IPS-18c (cell line): ENCODE data around the gene GTF2B.
"Not testable (repeated sequence)": the region's sequence is repeated elsewhere in the genome, so short reads cannot be mapped to it uniquely, and the experiment has no call there.

Experiments
- H3K4me3 ChIP-seq: 2 replicates; pipeline ENCODE4 v1.7.0; 2013; ENCODE audit warnings: low read depth, mild to moderate bottlenecking, low read length, moderate library complexity; ENCODE audit not compliant: insufficient read depth
- H3K9me3 ChIP-seq: one replicate; pipeline ENCODE4 v1.6.1; 2013; ENCODE audit warnings: mild to moderate bottlenecking, low read length, moderate library complexity; ENCODE audit not compliant: control insufficient read depth, insufficient read depth

Gene GTF2B

DNA sequence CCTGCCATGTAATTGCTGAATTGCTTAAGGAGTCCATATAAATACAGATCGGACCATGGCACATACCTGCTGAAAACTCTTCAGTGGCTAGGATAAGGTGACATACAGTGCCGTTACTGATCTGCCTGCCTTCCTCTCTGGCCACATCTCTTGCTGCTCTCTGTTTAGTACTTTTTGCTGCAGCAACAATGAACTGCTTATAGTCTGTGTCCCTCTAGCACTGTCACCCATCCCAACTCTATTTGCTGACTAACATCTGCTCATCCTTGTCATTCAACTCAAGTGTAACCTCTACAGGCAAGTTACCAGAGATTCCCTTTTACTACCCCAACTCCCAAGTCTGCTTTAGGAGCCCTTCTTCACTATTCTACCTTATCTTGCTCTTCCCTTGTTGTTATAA is 65.6 kb downstream of the GTF2B start:
- Histone ChIP-seq H3K4me3 (no peak overlapping the region), H3K9me3 (no peaks in the 10 kb centered on the region)

DNA sequence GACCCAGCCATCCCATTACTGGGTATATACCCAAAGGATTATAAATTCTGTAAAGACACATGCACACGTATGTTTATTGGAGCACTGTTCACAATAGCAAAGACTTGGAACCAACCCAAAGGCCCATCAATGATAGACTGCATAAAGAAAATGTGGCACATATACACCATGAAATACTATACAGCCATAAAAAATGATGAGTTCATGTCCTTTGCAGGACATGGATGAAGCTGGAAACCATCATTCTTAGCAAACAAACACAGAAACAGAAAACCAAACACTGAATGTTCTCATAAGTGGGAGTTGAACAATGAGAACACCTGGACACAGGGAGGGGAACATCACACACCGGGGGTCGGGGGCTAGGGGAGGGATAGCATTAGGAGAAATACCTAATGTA is 71.7 kb downstream of the GTF2B start:
- not testable (repeated sequence) for H3K4me3 ChIP-seq, H3K9me3 ChIP-seq

DNA sequence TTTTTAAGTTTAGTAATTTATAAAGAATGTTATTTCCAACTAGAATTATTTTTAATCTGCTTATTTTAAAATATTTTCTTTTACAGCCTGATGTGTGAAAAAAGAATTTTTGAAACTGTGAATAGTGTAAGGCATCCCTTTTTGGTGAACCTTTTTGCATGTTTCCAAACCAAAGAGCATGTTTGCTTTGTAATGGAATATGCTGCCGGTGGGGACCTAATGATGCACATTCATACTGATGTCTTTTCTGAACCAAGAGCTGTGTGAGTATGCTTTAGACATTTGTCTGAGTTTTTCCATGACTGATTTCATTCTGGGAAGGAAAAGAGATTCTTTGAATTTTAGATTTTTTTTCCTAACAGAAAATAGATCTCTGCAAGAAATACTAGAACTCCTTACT is 77.9 kb downstream of the GTF2B start:
- no peak overlapping the region for H3K4me3 ChIP-seq
- no peaks in the 10 kb centered on the region for H3K9me3 ChIP-seq

DNA sequence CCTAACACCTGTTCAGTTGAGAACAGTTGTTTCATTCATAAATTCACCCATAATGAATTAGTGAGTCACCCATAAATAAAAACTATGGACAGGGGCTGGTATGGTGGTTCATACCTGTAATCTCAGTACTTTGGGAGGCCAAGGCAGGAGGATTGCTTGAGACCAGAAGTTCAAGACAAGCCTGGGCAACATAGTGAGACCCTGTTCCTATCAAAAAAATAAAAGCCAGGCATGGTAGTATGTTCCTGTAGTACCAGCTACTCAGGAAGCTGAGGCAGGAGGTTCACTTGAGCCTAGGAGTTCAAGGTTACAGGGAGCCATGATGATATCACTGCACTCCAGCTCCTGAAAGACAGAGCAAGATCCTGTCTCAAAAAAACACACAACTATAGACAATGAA is 79.0 kb downstream of the GTF2B start:
- Histone ChIP-seq H3K9me3 (no peaks in the 10 kb centered on the region), H3K4me3 (no peak overlapping the region)

DNA sequence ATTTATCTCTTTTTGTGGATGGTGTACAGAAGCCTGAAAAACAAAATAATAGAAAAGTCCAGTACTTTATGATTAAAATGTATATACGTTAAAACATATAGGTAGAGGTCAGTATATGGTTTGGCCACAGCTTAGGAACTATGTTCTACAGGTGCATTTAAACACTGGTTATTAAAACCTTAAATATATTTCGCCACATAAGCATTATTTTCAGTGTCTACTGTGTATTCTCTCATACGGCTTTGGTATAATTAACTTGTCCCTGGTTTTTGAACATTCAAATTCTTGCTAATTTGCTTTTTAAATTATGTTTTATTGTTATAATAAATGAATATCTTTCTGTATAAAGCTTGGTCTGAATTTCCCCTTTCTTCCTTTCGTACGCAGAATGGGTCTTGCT is 87.9 kb downstream of the GTF2B start:
- Histone ChIP-seq H3K9me3 (no peaks in the 10 kb centered on the region), H3K4me3 (no peak overlapping the region)

DNA sequence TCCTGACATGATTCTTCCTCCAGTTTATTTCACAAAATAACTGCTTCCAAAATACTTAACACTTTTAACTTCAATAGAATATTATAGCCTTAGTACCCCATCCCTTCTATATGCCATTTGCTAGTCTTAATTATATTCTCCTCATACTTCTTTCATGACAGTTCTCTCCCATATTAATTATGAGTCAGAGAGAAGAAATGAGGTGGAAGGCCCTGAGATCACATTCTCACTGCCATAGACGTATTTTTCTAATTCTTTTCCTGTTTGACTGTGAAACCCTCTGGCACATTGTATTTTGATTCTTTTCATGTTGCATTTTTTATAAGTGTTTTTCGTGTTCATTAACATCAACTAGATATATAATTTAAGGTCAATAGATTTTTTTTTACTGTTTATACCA is 88.4 kb downstream of the GTF2B start:
- Histone ChIP-seq H3K9me3 (no peaks in the 10 kb centered on the region), H3K4me3 (no peak overlapping the region)
